SK-N-SH treated with all-trans-retinoic acid at 6 μM for 48 hours (cell line): ENCODE data around the gene ETS1.

ENCODE experiments used
- ATAC-seq: fragments of 200-7000 bp; cut with Tn5 transposase; 3 replicates; pipeline ENCODE4 v1.9.1; 2020; ENCODE audit warnings: mild to moderate bottlenecking, moderate library complexity
- ARNTL ChIP-seq: fragments of 450-650 bp; formaldehyde crosslinking; IDR thresholded peaks from 2 replicates; pipeline ENCODE4 v1.5.0; 2020; ENCODE audit warnings: low read depth, mild to moderate bottlenecking, moderate library complexity, borderline replicate concordance
- BACH2 ChIP-seq: fragments of 250-450 bp; sonication (Bioruptor Pico); IDR thresholded peaks from 2 replicates; pipeline ENCODE4 v1.9.0; 2021; ENCODE audit warnings: mild to moderate bottlenecking, borderline replicate concordance
- CREB5 ChIP-seq: fragments of 250-450 bp; sonication (Bioruptor Pico); IDR thresholded peaks from 2 replicates; pipeline ENCODE4 v1.5.1; 2020; ENCODE audit warnings: low read depth, mild to moderate bottlenecking, moderate library complexity
- CSDC2 ChIP-seq: fragments of 250-450 bp; sonication (Bioruptor Pico); IDR thresholded peaks from 2 replicates; pipeline ENCODE4 v1.5.0; 2020; ENCODE audit warnings: mild to moderate bottlenecking, moderate library complexity
- CSRNP3 ChIP-seq: fragments of 250-450 bp; sonication (Bioruptor Pico); IDR thresholded peaks from 2 replicates; pipeline ENCODE4 v1.5.1; 2021; ENCODE audit warnings: mild to moderate bottlenecking, moderate library complexity
- ESRRG ChIP-seq: fragments of 250-450 bp; sonication (Bioruptor Pico); IDR thresholded peaks from 2 replicates; pipeline ENCODE4 v1.6.1; 2021; ENCODE audit warnings: mild to moderate bottlenecking
- ISL1 ChIP-seq: fragments of 250-450 bp; sonication (Bioruptor Pico); IDR thresholded peaks from 2 replicates; pipeline ENCODE4 v2.1.2; 2022; ENCODE audit warnings: mild to moderate bottlenecking, moderate library complexity
- OSR1 ChIP-seq: fragments of 250-450 bp; sonication (Bioruptor Pico); IDR thresholded peaks from 2 replicates; pipeline ENCODE4 v1.8.0; 2022; ENCODE audit warnings: moderate library complexity, mild to moderate bottlenecking, inconsistent platforms
- PATZ1 ChIP-seq: fragments of 250-450 bp; sonication (Bioruptor Pico); IDR thresholded peaks from 2 replicates; pipeline ENCODE4 v1.8.0; 2020; ENCODE audit warnings: mild to moderate bottlenecking, moderate library complexity, borderline replicate concordance
- POU6F1 ChIP-seq: fragments of 250-450 bp; sonication (Bioruptor Pico); IDR thresholded peaks from 2 replicates; pipeline ENCODE4 v1.8.0; 2021; ENCODE audit warnings: low read depth, mild to moderate bottlenecking, moderate library complexity, borderline replicate concordance
- PPARA ChIP-seq: fragments of 250-450 bp; sonication (Bioruptor Pico); IDR thresholded peaks from 2 replicates; pipeline ENCODE4 v1.5.0; 2020; ENCODE audit warnings: mild to moderate bottlenecking, borderline replicate concordance
- RARB ChIP-seq: fragments of 250-450 bp; sonication (Bioruptor Pico); IDR thresholded peaks from 2 replicates; pipeline ENCODE4 v1.8.0; 2021; ENCODE audit warnings: mild to moderate bottlenecking, moderate library complexity
- SNAI2 ChIP-seq: fragments of 250-450 bp; sonication (Bioruptor Pico); IDR thresholded peaks from 2 replicates; pipeline ENCODE4 v1.5.0; 2020; ENCODE audit warnings: mild to moderate bottlenecking, moderate library complexity
- TCF4 ChIP-seq: fragments of 250-450 bp; sonication (Bioruptor Pico); IDR thresholded peaks from 2 replicates; pipeline ENCODE4 v1.8.0; 2021; ENCODE audit warnings: mild to moderate bottlenecking, moderate library complexity, borderline replicate concordance
- TOX ChIP-seq: fragments of 250-450 bp; sonication (Bioruptor Pico); IDR thresholded peaks from 2 replicates; pipeline ENCODE4 v1.8.0; 2021; ENCODE audit warnings: mild to moderate bottlenecking, moderate library complexity, borderline replicate concordance
- ZC3H10 ChIP-seq: fragments of 250-450 bp; sonication (Bioruptor Pico); IDR thresholded peaks from 2 replicates; pipeline ENCODE4 v1.5.1; 2021; ENCODE audit warnings: mild to moderate bottlenecking, moderate library complexity
- ZFP3 ChIP-seq: fragments of 250-450 bp; sonication (Bioruptor Pico); IDR thresholded peaks from 2 replicates; pipeline ENCODE4 v1.5.0; 2020; ENCODE audit warnings: mild to moderate bottlenecking, moderate library complexity
- ZFP30 ChIP-seq: fragments of 450-650 bp; formaldehyde crosslinking; IDR thresholded peaks from 2 replicates; pipeline ENCODE4 v1.5.0; 2022; ENCODE audit warnings: mild to moderate bottlenecking, moderate library complexity
- ZNF565 ChIP-seq: fragments of 450-650 bp; formaldehyde crosslinking; conservative IDR thresholded peaks from 2 replicates; pipeline ENCODE4 v1.5.0; 2020; ENCODE audit warnings: low read depth, mild to moderate bottlenecking, moderate library complexity
- ZNF8 ChIP-seq: fragments of 450-650 bp; formaldehyde crosslinking; IDR thresholded peaks from 2 replicates; pipeline ENCODE4 v1.5.0; 2020; ENCODE audit warnings: mild to moderate bottlenecking, moderate library complexity

ETS1 gene

GRCh38 chr11:128595775-128596174 lies 8.4 kb upstream of the ETS1 start:
- TF ChIP-seq SNAI2 (no peak), PATZ1 (no peak), CREB5 (CRISPR knock-in tag) (no peak), BACH2 (CRISPR knock-in tag) (no peak), TCF4 (CRISPR knock-in tag) (no peak), ZNF8 (CRISPR knock-in tag) (no peak), CSDC2 (CRISPR knock-in tag) (no peak), ZNF565 (no peak), CSRNP3 (CRISPR knock-in tag) (no peak), ZC3H10 (CRISPR knock-in tag) (no peak), TOX (CRISPR knock-in tag) (no peak), RARB (CRISPR knock-in tag) (no peak), ZFP3 (CRISPR knock-in tag) (no peak), ISL1 (CRISPR knock-in tag) (no peak), PPARA (no peak), ZFP30 (no peak)
- no peak for ATAC-seq

- no peak for ATAC-seq
- no peak for TF ChIP-seq TCF4 (CRISPR knock-in tag)
- no peak for TF ChIP-seq BACH2 (CRISPR knock-in tag)
- no peak for TF ChIP-seq ZC3H10 (CRISPR knock-in tag)
- no peak for TF ChIP-seq ARNTL (CRISPR knock-in tag)
- TF ChIP-seq PPARA: no peak
- no peak for TF ChIP-seq ZFP30
- TF ChIP-seq CREB5 (CRISPR knock-in tag): no peak
- no peak for TF ChIP-seq CSDC2 (CRISPR knock-in tag)
- no peak for TF ChIP-seq PATZ1
- no peak for TF ChIP-seq ZFP3 (CRISPR knock-in tag)
- no peak for TF ChIP-seq ZNF8 (CRISPR knock-in tag)
- no peak for TF ChIP-seq TOX (CRISPR knock-in tag)
- no peak for TF ChIP-seq POU6F1 (CRISPR knock-in tag)
- TF ChIP-seq ZNF565: no peak
- TF ChIP-seq OSR1 (CRISPR knock-in tag): no peak
- TF ChIP-seq SNAI2: no peak
These were observed 7.9 kb upstream of the ETS1 start for GRCh38 chr11:128595221-128595620.

- no peak for ATAC-seq
- TF ChIP-seq ESRRG (CRISPR knock-in tag) (no peak), BACH2 (CRISPR knock-in tag) (no peak), OSR1 (CRISPR knock-in tag) (no peak)
These were observed 6.9 kb upstream of the ETS1 start for GRCh38 chr11:128594226-128594625.
